NCI-H2029 (cell line): ENCODE data around the gene POLR3E.
"Not testable (repeated sequence)": the region's sequence is repeated elsewhere in the genome, so short reads cannot be mapped to it uniquely, and the experiment has no call there.

Source experiments
- DNase-seq: peaks from one replicate; lab custom pipeline; 2025; lab: John Stamatoyannopoulos, UW

Gene POLR3E

DNA sequence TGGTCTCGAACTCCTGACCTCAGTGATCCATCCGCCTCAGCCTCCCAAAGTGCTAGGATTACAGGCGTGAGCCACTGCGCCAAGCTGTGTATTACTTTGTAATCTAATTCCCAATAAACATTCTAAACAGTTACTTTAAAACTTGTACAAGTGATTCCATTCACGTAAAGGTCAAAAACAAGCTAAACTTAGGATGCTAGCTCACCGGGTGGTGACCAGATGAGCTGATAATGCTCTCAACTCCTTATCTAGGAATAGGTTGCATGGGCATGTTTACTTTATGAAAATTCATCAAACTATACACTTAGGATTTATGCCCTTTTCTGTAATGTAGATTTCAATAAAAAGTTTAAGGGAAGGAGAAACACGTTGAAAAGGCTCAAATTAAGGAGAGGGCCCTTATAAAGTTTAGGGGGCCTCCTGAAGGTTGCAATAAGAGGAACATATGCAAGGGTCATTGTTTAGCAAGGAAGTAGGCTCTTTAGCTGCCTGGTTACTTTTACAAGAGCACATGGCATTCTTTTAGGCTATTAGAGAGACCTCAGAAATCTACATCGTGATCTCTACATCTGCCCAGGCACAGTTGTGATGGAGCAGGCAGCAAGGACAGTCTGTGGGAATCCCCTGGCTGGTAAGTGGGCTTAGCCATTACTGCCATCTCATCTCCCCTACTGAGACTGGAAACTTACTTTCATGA, 63.9 kb downstream of the POLR3E start:
- no peak for DNase-seq

DNA sequence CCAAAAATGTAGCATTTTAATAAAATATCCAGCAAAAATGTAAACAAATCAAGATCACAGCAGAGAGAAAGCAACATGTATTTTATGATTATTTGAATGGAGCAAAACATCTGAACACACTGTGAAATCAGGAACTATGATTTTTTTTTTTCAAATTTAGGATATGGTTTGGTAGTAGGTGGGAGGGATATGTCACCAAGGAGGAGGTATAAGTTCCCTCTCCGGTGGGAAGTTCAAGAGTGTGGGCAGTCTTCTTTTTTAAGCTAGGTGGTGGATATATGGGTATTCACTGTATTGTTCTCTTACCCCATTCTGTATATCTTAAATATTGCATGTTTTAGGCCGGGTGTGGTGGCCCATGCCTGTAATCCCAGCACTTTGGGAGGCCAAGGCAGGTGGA, 67.0 kb downstream of the POLR3E start:
- DNase-seq, result no peak

DNA sequence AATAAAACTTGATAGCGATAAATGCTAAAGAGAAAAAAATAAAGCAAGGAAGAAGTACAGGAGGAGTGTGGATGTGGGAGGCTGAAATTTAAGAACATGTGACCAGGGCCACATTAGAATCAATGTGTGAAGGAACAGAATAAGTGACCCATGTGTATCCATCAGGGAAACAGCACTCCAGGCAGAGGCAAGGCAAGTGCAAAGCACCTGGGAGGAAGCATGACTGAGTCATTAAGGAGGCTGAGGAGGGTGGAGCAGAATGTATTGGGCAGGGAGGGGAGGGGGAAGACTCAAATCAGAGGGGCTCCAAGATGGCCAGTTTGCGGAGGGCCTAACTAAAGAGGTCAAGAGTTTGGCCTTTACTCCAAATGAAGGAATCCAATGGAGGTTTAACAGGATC, 69.2 kb downstream of the POLR3E start:
- DNase-seq, result no peak

DNA sequence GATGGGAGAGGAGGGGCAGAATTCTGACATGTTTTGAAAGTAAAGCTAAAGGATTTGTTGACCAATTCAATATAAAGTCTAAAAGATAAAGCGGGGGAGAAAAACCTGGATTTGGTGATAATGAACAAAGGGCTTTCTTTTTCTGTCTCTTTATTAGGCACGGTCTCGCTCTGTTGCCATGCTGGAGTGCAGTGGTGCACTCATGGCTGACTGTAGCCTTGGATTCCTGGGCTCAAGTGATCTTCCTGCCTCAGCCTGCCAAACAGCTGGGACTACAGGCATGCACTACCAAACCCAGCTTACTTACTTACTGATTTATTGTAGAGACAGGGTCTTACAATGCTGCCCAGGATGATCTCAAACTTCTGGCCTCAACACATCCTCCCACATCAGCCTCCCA, 69.7 kb downstream of the POLR3E start:
- no peak for DNase-seq

DNA sequence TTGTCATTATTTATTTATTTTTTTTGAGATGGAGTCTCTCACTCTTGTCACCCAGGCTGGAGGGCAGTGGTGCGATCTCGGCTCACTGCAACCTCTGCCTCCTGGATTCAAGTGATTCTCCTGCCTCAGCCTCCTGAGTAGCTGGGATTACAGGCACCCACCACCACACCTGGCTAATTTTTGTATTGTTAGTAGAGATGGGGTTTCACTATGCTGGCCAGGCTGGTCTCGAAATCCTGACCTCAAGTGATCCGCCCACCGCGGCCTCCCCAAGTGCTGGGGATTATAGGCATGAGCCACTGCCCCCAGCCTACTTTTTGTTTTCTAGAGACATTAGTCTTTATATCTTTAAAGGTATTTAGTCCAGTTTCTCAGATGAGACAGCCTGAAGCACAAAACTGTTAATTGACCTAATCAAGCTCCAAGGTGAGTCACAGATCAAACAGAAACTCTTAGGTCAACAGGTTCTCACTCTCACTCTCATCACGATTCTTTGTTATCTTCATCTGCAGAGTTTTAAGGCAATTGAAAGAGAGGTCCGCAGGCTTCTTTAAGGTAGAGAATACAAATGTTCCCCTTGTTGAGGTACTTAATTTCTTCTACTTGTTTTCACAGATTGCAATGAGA, 71.1 kb downstream of the POLR3E start:
- DNase-seq, result not testable (repeated sequence)

DNA sequence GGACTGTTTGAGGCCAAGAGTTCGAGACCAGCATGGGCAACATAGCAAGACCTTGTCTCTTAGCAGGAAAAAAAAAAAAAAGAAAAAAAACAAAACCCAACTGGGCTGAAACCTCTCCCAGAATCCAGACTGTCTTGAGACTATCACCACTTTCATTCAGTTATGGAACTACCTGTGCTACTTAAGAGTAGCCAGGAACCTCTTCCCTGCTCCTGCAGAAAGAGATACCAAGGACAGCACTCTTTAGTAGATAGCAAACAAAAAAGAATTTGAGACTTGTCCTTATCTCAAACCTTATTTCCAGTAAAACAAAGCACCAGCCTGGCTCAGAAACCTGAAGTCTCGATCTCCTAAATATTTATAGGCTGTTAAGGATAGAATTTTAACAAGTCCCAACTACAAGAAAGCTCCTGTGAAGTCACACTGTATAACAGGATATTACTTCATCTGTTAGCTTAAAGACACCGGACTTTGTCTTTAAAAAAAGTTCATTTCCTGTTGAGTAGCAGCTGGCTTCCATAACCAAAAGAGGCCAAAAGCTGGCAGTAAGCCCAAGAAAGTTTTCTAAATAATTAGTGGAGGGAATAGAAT, 72.1 kb downstream of the POLR3E start:
- no peak for DNase-seq

DNA sequence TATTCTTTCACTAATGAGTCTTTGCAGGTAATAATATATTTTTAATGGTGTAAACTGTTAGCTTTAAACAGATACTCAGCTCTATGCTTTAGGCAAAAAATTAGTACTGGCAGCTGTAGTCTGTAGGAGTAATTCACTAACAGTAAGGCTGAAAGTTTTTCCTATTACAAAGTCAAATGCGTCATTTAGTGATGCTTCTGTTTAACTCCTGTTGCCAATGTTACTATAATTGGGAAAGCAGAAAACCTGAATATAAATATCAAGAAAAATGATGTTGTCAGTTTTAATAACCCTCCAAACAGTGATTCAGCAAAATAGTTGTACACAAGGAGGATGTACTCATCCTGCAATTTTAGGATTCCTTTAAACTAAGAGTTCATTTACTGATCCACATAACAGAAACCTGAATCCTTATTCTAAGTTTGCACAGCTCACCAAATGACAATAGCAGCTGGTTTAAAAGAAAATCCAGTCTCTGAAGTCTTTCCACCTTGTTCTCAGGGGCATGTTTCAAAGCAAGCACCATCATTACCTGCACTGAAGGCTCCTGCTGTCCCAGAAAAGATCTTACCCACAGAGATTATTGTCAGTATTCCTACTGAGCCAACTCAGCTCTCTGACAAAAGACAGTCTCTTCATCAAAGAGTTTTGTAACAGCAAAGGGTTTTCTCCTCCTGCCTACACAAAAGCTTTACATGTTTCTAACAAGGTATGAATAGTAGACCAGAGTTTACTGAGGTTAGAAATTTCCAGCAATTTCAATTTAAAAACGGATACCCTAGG, 73.0 kb downstream of the POLR3E start:
- no peak for DNase-seq

DNA sequence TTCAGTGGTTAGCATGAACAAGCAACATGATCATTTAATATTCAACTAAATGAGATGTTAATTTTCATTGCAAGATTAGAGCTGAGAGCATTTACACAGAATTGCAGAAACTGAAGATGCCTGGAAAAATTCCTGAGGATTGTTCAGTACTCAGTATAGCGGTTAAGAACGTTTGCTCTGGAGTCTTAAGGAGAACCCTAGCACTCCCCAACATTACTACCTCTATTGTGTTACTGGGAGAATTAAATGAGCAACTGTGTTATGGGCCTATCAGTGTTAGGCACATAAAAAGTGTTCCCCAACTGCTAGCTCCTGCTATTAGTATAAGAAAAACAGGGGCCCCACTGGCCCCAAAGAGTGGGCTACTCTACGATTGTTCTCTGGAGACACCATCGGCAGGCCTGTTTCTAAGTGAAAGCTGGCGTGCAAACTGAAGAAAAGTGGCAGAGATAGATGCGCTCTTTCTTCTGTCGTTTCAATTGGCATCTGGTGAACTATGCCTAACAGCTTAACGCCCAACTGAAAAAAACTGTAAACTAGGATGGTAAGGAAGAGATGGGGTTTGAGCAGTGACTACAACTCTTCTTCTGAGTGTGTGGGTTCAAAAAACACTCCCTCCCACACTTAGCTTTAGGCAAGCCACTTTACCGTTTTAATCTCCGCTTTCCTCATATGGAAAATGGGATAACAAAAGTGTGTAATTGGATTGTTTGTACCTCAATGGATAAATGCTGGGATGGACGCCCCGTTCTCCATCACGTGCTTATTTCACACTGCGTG, 75.9 kb downstream of the POLR3E start:
- no peak for DNase-seq

DNA sequence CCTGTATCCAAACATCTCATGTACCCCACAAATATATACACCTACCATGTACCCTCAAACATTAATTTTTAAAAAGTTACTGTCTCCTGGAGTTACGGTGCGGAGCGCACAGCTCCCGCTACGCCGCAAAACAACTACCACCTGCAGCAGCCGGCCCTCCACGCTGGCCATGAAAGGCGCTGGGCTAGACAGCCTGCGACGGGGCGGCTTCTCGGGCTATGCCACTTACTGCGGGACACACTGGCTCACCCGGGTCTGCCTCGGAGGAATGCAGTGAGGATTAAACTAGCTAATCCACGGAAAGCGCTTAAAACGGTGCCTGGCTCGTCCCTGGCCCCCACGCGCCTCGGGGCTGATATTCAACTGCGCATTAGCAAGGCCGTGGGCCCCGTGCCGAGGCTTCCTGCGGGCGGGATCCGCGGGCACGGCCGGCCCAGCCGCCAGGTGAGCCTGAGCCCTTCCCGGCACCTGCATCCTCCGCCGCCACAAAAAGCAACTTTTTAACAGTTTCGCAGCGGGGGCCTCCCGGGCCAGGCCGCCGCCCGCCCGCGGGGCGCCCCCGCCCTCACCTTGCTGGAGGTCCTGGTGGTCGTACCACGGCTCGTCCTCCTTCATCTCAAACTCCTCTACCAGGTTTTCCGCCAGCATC, 76.6 kb downstream of the POLR3E start:
- DNase-seq, result no peak

DNA sequence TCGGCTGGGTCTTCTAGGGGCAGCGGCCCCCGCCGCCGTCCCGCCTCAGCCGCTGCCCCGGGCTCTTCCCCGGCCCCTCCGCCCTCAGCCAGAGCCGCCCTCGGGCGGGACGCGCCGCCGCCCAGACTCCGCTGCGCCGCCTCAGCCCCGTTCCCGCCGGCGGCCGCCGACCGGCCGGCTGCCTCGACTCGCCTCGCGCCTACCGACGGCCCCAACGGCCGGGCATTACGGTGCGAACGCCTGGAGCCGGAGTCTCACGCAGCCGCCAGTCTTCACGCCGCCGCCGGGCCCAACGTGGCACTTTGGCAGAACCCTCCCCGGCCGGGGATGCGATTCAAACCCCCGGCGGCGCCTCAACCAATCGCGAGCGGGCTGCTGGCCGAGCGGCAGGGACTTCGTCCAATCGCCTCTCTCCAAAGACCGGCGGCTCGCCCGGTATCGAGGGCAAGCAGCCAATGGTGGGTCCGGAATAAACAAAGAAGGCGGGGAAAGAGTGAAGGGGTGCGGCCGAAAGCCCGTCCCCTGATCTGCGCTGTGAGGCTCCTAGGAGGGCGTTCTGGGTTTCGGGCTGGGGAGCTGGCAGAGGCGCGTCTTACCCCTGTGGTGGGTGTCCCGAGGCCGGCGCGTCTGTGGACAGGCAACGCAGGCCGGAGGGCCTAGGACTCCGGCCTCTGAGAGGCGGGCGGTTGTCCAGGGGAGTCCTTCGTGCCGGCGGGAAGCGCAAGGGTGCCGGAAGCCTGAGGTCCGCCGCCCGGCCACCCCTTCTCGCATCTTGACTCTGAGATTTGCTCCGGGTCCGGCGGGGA, 77.3 kb downstream of the POLR3E start, which contains the start of gene CDR2:
Gene CDR2, minus strand, starts transcription at position 309 of the 806 bp plus-strand sequence. CDS start 310 bp downstream, outside the sequence.
- peak; percentile 97 for DNase-seq

DNA sequence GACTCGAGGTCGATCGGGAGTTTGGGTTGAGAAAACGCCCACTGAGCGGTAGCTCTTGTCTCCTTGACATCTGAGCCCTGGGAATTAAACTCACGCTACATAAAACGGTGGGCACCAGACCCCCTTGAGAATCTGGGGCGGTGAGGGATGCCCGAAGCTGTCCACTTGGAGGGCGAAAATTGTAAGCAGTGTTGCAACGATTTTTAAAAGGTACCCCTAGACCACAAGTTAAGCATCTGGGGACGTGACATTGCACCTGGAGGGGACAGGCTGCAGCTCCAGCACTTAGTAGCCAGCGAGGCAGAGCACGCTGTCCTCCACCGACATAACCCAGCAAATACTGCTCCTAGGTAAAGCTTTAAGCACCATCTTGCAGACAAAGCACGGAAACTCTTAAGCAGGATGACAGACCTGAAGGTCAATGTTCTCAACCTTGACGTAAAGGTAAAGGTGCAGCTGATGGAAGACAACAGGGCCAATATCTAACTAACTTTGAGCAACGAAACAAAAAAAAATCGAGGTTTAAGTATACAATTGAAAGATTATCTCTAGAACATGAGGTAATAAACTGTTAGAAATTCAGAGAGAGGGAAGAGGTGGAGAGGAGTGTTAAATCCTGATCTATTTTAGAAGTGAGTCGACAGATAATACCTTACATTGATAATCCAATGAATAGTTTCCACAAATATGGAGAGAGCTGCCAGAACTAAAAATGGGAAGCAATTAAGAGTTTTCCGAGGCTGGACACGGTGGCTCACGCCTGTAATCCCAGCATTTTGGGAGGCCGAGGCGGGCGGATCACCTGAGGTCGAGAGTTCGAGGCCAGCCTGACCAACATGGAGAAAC, 78.1 kb downstream of the POLR3E start:
- DNase-seq, result no peak

DNA sequence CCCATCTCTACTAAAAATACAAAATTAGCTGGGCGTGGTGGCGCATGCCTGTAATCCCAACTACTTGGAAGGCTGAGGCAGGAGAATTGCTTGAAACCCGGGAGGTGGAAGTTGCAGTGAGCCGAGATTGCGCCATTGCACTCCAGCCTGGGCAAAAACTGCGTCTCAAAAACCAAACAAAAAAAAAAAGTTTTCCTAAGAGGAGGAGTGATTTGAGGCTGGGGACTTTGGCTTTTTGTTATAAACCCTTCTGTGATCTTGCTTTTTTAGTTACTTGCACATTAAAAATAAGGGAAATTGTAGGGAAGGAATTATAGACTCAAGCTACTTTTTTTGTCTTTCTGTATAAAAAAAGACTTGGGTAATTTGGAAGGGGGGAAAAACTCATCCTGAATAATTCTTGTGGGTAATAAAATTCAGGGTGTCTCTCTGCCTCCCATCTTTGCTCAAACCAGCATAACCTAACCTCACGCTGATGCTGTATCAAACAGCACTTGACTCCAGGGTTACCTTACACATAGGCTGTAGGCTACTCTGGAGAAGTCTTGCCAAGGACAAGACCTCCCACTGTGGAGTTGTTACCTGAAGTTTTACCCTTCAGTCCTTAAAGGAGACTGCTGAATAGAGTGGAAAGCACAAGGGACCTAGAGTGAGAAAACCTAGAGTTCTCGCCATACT, 78.9 kb downstream of the POLR3E start:
- no peak for DNase-seq

DNA sequence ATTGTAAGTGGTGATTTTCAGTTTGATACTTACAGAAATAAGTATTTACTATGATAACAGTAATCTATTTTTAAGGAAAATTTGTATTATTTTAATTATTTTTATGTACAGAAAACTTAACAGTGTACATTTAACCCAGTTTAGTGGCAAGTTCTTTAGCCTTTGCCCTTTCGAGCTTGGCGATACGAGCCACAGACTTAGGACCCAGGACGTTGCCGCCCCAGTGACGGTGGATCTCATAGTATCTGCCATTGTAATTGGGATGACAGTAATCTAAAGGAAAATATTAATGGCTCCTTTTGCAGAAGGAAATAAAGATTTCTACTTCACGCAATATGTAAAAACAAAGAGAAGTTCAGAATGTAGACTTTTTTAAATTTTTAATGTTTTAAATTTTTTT, 82.4 kb downstream of the POLR3E start:
- no peak for DNase-seq

DNA sequence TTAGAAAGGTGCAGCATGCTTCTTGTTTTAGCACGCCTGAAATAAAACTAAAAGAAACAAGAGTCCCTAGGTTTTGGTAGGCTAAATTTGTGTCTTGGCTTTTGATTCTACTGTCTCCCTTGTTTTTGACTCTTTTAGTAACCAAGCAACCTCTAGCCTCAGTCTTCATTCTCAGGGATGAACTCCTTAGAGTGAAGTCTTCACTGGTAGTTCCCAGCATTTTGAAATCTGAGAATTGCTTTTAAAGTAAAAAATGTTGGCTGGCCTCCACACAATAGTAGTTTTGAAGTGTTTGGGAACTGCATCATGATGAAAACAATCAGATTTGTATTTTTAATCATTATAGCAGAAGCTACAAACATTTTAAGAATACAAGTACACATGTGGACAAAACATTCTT, 83.3 kb downstream of the POLR3E start:
- DNase-seq, result no peak

DNA sequence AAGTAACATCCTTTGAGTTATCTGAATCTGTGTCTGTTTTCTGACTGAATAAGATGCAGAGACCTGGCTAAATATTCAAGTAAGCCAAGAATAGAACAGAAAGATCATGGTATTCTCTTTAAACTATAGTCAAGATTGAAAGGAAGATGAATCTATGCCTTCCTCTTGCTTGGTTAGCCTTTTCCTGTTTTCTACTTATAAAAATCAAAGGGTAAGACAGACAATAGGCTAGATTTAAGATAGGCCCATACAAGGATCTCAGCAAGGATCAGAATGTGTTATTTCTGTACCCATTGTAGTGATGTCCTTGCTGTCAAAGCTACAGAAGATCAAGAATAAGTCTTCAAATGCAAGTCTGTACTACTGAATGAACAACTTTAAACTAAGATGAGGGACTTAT, 84.2 kb downstream of the POLR3E start:
- no peak for DNase-seq

DNA sequence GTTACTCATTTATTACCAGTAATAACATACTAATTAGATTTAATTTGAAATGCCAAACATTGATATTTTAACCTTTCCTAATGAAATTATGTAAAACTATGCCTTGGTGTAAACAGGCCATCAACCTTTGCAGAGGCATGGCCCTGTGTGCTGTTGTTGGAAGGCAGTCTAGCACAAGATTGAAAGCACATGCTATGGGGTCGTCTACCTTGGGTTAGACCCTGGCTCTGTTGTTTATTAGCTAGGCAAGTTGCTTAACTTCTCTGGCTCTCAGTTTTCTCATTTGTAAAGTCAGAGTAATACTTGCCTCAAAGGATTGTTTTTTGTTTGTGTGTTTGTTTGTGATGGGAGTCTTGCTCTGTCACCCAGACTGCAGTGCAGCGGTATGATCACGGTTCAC, 86.6 kb downstream of the POLR3E start:
- no peak for DNase-seq
